GM04504 (cell line): ENCODE results near the gene APOBR.
A peak's percentile ranks its signal among the peaks of the same experiment; 100 is the strongest.
"Not testable (repeated sequence)": the region's sequence is repeated elsewhere in the genome, so short reads cannot be mapped to it uniquely, and the experiment has no call there.

Experiments
- DNase-seq: peaks from one replicate; pipeline ENCODE4 v3.0.0-alpha.2; 2012; ENCODE audit warnings: low read depth

The APOBR gene

DNA sequence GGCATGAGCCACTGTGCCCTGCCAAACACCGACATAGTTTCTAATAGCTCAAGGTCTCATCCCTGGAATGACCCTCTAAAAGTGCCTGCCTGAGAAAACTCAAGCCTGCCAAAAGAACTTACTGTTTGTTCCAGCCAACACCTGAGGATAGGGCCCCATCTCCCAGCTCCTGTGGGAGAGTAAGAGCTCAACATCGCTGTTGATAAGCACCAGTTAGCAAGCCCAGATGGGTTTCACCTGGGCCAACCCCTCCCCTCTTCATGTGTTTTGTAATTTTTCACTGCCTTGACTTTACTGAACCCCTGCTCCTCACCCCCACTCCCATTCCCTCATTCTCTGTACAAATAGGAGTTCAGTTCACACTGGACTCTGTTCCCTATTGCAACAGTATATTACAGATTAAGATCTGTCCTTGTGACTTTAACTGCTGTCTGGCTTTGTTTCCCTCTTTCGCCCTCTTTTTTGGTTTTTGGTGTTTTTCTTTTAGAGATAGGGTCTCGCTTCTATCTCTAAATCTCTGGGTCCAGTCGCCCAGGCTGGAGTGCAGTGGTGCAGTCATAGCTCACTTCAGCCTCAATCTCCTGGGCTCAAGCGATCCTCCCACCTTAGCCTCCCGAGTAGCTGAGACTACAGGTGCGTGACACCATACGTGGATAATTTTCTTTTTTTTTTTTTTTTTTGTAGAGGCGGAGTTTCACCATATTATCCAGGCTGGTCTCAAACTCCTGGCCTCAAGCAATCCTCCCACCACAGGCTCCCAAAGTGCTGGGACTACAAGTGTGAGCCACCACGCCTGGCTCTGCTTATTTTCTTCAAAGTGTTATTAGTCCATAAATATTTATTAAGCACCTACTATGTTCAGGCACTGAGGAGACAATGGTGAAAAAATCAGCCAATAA, 32.0 kb downstream of the APOBR start:
- no peak for DNase-seq

DNA sequence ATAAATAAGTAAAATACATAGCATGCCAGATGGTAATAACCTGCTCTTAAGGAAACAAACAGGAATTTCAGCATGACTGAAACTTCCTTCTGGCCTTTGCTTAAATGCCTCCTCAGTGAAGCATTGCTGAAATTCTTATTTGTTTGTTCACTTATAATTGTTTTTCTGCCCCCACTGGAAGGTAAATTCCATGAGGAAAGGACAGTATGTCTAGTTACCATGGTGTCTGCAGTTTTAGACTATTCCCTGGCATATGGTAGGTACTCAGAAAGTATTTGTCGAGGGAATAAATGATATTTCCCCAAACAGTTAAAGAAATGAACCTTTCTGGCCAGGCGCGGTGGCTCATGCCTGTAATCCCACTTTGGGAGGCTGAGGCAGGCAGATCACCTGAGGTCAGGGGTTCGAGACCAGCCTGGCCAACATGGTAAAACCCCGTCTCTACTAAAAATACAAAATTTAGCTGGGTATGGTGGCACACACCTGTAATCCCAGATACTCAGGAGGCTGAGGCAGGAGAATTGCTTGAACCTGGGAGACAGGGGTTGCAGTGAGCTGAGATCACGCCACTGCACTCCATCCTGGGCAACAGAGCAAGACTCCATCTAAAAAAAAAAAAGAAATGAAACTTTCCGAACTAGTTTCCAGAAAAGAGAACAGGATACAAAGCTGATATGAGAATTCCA, 32.8 kb downstream of the APOBR start:
- DNase-seq, result not testable (repeated sequence)

GRCh38 chr16:28527985-28528384, 33.5 kb downstream of the APOBR start:
- DNase-seq, result no peak

GRCh38 chr16:28528463-28528867, 34.0 kb downstream of the APOBR start:
- no peak for DNase-seq

DNA sequence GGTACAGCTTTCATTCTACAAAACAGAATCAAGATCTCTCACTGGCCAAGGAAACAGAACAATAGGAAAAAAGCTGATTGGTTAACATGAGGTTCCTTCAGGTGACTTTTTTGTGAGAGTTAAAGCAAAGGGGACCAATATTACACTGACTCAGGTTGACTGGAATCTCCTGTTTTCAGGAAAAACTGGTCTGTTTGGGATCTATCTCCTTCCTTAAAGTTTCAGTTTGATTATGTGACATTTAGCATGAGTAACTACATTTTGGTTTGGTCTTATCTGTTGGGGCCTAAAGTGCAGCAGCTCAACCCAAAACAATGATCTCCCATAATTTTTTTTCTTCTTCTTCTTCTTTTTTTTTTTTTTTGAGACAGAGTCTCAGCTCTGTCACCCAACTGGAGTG, 34.7 kb downstream of the APOBR start:
- no peak for DNase-seq

DNA sequence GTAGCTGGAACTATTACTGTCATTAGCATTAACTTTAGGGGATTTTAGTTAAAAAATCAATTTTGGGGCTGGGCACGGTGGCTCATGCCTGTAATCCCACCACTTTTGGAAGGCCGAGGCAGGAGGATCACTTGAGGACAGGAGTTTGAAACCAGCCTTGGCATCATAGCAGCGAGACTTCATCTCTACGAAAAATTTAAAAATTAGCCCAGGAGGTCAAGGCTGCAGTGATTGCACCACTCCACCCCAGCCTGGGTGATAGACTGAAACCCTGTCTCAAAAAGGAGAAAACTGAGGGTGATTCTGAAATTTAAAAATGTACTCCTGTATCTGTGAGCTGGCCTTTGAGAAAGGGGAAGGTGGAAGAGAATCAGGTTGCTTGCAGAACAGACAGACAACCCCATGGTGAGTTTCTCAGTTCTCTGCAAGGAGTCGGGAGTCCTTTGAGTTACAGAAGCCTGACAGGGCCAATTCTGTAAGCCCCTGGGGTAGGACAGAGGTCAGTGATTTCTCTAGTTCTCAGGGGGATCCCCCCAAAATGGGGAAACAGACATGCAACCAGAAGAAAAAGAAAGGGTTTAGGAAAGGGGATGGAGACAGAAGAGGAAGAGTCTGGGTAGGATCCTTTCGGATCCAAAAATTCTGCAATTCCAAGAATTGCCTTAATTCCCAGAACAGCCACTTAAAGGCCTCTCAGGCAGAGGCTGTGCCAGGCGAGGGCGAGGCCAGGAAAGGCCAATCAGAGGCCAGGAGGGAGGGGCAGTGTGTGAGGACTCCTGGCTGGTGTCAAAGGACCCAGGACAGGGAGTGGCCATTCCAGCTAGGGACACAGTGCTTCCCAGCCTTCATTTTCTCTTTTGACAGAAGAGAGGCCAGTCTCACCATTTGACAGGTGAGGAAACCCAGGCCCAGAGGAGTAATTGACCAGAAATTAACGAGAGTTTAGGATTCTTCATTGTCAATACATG, 37.6 kb downstream of the APOBR start:
- no peak for DNase-seq

- no peak for DNase-seq
Observed at GRCh38 chr16:28532940-28533647, 38.7 kb downstream of the APOBR start.

DNA sequence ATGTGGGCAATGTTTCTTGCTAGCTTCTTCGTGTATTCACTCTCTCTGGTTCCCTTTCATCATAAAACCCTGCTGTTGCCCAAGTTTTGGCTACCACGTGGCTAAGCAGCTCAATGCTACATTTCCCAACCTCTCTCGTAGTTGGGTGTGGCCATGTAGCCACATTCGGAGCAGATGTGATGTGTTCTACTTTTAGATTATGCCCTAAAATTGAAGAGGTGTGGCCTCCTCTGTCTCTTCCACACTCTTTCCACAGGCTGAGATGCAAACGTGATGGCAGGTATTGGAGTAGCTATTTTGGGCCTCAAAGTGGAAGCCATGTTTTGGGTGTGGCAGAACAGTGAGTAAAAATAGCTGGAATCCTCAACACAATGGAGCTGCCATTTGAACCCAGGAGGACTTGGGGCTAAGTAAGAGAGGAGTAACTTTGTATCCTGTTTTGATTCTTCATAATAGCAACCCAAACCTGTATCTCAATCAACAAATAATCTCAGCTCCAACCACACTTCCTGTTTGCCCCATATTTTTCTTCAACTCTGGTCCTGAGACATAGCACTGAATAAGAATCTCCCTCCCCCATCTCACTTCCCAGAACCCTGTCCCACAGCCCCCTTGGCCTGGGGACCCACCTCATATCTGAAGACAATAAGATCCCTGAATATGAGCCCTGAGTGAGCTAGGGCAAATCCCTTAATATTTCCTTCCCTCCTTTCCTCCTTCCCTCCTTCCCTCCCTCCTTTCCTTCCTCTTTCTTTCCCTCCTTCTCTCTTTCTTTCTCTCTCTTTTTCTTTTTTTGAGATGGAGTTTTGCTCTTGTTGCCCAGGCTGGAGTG, 40.3 kb downstream of the APOBR start:
- DNase-seq, result peak; percentile 71

GRCh38 chr16:28537076-28537475, 42.6 kb downstream of the APOBR start:
- no peak for DNase-seq

- no peak for DNase-seq
Observed at GRCh38 chr16:28537964-28538732, 43.7 kb downstream of the APOBR start.

GRCh38 chr16:28538733-28539596, 44.5 kb downstream of the APOBR start, which contains the start of gene NUPR1:
NUPR1 (minus strand) TSS chr16:28538974; CDS start chr16:28538907, 67 bp downstream.
- DNase-seq, result peak; percentile 99

GRCh38 chr16:28540346-28540745, 45.9 kb downstream of the APOBR start:
- DNase-seq, result no peak

DNA sequence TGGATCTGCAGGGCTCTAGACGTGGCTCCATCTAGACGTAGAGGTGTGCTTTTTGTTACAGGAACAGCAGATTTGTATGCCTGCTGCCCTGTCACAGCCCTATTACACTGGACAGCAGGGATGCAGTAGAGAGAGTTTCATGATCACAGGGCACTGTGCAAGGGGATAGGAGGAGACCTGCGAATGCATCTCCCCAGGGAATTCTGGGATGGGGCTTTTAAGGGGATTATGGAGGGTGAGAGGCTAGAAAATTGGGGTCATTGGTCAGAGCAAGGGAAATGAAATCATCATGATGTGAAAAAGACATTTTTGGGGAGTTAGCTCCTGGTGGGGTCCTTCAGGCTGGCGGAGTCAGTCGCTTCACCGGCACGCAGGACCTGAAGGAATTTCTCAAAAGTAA, 48.2 kb downstream of the APOBR start:
- DNase-seq, result no peak

GRCh38 chr16:28543072-28543471, 48.6 kb downstream of the APOBR start:
- DNase-seq, result no peak

- no peak for DNase-seq
Observed at GRCh38 chr16:28544998-28545397, 50.6 kb downstream of the APOBR start.

DNA sequence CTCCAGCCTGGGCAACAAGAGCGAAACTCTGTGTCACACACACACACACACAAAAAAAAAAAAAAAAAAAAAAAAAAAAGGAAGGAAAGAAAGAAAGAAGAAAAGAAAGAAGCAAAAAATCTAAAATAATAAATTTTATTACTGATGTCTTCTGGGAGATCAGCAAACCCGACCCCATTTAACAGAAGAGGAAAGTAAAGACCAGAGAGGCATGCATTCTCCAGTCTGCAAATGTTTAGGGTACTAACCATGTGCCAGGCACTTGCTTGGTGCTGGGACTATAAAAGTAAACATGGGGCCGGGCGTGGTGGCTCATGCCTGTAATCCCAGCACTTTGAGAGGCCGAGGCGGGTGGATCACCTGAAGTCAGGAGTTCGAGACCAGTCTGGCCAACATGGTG, 51.5 kb downstream of the APOBR start:
- not testable (repeated sequence) for DNase-seq

DNA sequence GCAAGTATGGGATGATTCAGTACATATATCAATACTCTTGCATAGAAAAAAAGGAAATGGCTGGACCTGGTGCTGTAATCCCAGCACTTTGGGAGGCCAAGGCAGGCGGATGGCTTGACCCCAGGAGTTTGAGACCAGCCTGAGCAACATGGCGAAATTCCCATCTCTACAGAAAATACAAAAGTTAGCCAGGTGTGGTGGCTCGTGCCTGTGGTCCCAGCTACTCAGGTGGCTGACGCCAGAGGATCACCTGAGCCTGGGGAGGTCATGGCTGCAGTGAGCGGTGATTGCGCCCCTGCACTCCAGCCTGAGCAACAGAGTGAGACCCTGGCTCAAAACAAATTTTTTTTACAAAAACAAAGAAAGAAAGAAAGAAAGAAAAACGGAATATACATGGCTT, 52.2 kb downstream of the APOBR start:
- DNase-seq, result no peak

- DNase-seq, result no peak
Observed at GRCh38 chr16:28548306-28548802, 53.9 kb downstream of the APOBR start.
